Heart left ventricle (tissue), 13 donors: ENCODE data around the gene PLD4.

Experiments
- POLR2A ChIP-seq, 2 donors: fragments of 450-650 bp; IDR thresholded peaks; one replicate each; pipeline ENCODE4 v1.6.1; 2017; ENCODE audit warnings: antibody characterized with exemption in 2 of 2, mild to moderate bottlenecking in 2 of 2, moderate library complexity in 2 of 2
- TF ChIP-seq, protein P1 (sequence below), 12 donors: fragments of 200-600 bp; sonication (generic) in 4 of 12; IDR thresholded peaks; one replicate each; pipeline versions ENCODE4 v1.5.0 to v1.8.0; 2018 to 2022; ENCODE audit warnings: antibody characterized with exemption in 12 of 12, mild to moderate bottlenecking in 5 of 12
- donor health status: ischemic (EF 13 %, LVEDD 7.1; RV severe dilation, severe dysfunction).
- donor health status: DM: no; HTN: yes; CAD: no.
- donor health status: DM: no; HTN: no; CAD: no.
- donor health status: ischemic (EF 25% LVEDD 6.9; RV normal size, moderate dysfunction).
- donor health status: ischemic (EF 25% LVEDD 5.7; RV mildly dilated, moderate dysfunction).
- donor health status: ischemic (EF 35%, LVEDD 5.7; RV mildly dilated, moderate dysfunction).
- donor health status: nonischemic (EF 11% LVEDD 7.7; RV severe dilation, severe dysfunction).
- donor health status: DM: yes; HTN: yes; CAD: no.
- donor health status: PGD.
- donor health status: ischemic (EF 29% LVEDD 5.4; RV normal size, mild dysfunction).
- donor health status: nonischemic (EF 23%, LVEDD 6.1; RV moderate dilation, normal function).

DNA sequence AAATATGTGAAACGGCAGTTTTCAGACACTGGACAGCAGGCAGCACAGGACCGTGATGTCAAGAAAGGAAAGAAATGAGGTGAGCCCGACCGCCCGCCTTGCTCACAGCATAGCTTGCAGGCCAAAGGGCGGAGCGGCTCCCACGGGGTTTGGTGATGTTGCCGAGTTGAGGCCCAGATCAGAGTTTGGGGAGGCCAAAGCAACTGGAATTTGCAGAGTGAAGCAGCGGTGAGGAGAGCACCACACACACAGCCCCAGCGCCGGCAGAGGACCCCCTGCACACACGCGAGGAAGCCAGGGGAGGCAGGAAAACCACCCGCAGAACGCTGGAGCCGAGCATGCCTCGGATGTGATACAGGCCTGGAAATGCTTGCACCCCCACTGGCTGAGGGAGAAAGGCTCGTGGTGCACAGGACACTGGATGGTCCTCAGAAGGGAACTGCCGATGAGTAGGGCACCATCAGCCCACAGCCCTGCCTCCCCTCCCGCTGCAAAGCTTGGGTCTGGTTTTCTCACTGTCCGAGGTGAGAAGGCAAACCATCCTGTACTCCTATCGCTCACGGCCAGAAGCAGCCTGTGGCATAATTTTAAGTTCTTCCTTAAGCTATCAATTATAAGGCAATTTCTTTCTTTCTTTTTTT is 25.7 kb upstream of the PLD4 start:
- TF ChIP-seq, protein P1, sequence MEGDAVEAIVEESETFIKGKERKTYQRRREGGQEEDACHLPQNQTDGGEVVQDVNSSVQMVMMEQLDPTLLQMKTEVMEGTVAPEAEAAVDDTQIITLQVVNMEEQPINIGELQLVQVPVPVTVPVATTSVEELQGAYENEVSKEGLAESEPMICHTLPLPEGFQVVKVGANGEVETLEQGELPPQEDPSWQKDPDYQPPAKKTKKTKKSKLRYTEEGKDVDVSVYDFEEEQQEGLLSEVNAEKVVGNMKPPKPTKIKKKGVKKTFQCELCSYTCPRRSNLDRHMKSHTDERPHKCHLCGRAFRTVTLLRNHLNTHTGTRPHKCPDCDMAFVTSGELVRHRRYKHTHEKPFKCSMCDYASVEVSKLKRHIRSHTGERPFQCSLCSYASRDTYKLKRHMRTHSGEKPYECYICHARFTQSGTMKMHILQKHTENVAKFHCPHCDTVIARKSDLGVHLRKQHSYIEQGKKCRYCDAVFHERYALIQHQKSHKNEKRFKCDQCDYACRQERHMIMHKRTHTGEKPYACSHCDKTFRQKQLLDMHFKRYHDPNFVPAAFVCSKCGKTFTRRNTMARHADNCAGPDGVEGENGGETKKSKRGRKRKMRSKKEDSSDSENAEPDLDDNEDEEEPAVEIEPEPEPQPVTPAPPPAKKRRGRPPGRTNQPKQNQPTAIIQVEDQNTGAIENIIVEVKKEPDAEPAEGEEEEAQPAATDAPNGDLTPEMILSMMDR (IDR thresholded peaks at IDR 0.05) = no peak
- no peak for TF ChIP-seq POLR2A (IDR thresholded peaks at IDR 0.05)
